Activated T-cell treated with anti-CD3 and anti-CD28 coated beads, Interleukin-2, amount 50 U/mL, for 1 hour (primary cell): ENCODE results near the gene SERPINB7.

Experiments used
- DNase-seq: peaks from one replicate; pipeline ENCODE4 v3.0.0-alpha.2; 2020

Gene SERPINB7

DNA sequence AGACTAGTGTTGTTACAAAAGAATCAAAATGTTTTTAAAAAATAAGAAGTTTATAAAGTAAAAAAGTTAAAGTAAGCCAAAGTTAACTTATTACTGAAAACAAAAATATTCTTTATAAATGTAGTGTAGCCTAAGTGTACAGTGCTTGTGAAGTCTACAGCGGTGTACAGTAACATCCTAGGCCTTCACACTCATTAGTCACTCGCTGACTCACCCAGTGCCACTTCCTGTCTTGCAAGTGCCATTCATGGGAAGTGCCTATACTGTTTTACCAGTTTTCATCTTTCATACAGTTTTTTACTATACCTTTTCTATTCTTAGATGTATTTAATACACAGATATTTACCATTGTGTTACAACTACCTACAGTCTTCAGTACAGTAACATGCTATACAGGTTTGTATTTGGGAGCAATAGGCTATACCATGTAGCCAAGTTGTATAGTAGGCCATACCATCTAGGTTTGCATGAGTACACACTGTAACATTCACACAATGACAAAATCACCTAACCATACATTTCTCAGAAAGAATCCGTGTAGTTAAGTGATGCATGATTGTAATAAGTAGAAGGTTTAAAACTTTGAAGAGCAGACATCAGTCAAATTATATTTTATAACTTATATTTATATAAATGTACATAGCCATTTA is 13.4 kb downstream of the SERPINB7 start:
- DNase-seq: no peak

DNA sequence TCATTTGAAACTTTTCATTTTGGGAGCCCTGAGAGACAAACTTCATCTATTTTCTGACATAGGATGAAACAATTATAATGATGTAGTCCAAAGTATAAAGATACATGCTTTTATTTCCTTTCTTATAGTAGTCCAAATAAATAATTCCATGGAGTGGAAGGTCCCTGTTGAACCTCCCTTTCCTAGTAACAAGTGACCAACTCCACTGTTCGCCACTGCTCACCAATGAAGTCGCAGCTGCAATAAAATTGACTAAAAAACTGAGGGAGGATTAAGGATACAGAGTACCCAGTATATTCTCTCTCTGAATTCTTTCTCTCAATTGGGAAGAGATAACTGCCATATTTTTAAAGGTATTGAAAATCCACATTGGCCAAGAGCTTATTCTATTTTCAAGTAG is 14.1 kb downstream of the SERPINB7 start:
- no peak for DNase-seq

DNA sequence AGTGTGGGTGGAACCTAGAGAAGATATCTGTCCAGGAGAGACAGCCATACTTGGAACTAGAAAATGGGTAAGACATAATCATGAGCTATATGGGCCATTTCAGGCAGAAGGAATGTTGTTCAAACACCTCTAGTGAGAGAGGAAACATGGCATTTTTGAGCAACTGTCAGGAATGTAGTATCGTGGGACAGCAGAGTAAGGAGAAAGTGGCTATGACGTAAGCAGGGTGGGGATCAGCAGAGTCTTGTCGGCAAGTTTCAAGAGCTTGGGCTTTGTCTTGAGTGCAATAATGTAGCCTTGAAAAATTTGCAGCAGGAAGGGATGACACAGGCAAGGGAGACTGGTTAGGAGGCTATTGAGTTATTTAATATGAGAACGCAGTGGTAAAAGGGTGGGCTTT is 20.4 kb downstream of the SERPINB7 start:
- DNase-seq: no peak

DNA sequence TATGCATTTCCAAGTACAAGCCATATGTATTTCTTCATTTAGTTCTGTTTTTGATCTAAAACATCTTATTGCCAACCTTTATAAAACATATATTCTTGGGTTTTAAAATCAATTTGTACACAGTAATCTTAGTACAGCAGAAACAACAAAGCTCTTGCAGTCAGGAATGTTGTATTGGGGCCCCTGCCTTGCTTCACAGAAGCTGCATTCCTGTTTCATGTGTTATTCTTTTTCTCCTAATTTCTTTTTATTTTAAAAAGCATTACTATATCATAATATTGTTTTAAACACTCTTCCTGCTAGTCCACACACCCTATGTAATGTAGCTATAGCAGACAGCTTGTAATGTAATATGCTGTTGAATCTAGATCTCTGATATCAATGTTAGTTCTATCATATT is 24.0 kb downstream of the SERPINB7 start:
- DNase-seq: no peak

DNA sequence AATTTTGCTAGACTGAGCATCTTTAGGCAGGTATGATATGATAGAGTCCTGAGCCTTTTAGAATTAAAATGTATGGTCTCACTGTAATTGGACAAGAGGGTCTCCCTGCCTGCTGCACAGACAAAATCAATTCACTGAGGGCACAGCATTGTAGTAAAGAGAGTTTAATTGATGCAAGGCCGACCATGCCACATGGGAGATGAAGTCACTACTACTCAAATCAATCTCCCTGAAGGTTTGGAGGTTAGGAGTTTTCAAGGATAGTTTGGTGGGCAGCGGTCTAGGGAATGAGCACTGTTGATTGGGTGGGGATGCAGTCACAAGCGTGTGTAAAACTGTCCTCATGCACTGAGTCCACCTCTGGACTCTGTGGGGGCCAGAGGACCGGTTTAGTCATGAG is 26.1 kb downstream of the SERPINB7 start:
- no peak for DNase-seq

DNA sequence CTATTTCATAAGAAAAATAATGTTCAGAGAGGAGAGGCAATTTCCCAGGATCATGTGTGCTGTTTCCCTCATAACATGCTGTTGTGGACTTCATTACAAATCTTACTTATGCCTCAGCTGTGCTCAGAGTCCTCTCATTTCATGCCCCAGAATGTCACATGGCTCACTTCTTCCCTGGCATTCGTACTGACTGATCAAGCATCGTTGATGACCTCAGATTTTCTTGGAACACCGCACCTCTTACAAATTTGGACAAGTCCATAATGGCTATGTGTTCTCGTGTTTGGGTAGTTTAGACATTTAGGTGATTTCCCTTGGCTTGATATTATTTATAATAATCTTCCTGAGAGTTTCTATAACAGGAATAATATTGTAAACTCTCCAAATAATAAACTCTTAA is 32.9 kb downstream of the SERPINB7 start:
- DNase-seq: no peak

DNA sequence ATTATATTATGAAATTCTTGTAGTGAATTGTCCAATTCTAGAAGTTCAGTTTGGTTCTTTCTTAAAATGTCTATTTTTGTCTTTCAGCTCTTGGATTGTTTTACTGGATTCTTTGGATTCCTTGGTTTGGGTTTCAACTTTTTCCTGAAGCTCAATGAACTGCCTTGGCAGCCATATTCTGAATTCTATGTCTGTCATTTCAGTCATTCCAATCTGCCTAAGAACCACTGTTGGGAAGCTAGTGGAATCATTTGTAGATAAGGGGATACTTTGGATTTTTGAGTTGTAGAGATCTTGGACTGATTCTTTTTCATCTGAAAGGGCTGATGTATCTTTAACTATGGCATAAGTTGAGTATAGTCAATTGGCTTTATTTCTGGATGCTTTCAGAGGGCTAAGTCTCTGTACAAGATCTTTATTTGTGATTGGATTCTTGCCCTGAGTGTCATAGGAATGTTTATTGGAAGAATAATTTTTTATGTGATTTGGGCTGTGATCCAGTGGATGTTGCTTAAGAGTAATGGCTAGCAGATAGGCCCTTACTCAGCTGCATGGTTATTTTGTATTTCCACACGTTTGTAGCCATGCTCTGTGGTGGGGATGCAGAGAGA is 42.3 kb downstream of the SERPINB7 start:
- no peak for DNase-seq

DNA sequence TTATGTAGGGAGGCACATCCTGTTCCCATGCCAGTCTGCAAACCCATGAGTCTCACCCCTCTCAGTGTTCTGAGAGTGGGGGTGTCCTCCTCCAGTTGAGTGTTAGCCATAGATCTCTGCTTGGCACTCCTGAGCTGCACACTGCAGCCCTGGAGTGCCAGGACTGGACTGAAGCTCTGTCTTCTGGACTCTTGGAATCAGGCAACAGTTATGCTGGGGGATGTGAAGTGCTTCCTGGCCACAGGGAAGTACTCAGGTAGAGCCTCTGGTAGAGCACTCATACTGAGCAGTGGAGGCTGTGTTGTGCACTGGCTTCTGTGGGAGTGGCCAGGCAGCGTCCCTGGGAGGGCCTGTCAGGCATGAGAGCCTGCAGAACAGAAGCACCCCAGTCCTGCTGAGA is 43.0 kb downstream of the SERPINB7 start:
- DNase-seq: no peak

DNA sequence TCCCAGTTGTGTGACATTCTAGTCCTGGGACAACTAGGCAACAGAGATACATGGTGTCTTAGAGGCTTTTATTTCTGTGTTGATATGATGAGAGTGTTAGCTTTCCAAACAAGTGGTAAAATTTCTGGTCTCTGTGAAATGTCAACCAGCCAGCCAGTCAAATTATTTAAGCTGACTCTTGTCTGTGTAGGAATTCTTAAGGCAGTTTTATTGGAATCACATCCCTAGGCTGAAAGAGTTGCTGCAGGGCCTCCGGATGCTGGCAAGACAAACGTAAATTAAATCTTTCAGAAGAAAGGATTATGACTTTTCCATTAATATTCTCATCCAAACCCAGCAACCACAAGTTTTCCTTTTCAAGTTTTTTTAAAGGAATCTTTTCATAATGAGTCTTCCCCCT is 44.6 kb downstream of the SERPINB7 start:
- DNase-seq: no peak

DNA sequence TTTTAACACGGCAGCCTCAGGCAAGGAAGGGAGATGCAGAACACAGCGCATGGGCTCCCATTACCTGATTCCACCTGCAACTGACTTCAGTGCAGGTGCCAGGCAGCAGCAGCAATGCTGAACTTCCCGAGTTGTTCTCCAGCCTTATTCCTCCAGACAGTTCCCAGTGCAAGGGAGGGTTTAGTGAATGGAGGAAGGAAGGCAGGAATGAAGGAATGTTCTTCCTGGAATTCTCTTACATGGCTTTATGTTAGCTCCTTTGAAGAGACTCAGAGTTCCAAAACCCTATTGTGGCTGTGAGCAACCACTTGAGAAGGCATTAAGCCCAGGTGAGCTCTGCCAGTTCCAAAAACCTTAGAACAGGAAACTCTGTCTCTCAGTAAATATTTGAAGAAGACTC is 45.5 kb downstream of the SERPINB7 start:
- no peak for DNase-seq

DNA sequence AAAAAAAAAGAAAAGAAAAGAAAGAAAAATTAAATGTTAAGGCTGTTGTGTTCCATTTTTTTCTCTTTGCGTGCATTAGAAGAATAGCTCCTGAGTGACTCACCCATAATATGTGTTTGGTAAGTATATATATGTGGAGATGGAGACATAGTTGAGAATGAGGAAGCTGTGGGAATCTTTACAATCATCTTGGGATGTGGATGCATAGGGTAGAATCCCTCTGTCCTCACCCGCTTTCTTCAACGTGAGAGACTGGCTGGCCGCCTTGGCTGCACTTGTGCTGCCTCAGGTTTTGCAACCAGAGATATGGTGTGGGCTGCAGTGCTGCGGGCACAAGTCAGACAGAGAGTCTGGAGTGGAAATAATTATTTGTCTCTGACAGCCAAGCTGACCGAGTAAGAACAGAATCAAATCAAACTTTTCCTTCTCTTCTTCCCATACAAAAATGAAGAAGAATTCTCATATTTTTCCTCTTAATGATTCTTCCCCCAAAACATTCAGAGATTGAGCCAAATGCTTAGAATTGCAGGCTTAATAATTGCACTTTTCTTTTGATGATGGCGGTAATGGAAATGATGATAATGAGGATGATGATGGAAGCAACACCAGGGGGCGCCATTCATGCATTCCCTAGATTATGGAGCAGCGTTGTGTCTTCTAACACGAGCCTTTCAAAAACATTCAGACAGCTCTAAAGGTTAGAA is 48.5 kb downstream of the SERPINB7 start:
- no peak for DNase-seq

DNA sequence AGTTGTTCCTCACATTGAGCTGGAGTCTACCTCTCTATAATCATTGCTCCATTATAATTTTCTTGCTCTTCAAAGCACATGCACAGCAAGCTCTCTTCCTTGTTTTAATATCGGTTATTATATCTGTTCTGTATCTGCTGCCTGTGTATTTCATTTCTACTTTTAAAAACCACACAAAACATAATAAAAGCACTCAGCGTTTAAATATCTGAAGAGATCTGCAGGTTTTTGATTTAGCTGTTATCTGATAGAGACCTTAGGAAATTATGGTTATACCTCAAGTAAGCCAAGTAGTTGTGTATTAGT is 49.0 kb downstream of the SERPINB7 start:
- no peak for DNase-seq

DNA sequence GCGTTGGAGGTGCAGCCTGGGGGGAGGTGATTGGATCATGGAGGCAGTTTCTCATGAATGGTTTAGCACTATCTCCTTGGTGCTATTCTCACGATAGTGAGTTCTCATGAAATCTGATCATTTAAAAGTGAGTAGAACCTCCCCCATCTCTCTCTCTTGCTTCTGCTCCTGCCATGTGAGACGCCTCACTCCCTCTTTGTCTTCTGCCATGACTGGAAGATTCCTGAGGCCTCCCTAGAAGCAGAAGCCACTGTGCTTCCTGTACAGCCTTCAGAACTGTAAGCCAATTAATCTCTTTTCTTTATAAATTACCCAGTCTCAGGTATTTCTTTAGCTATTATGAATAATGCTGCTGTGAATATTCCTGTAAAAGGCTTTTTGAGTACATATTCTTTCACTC is 52.9 kb downstream of the SERPINB7 start:
- DNase-seq: no peak

DNA sequence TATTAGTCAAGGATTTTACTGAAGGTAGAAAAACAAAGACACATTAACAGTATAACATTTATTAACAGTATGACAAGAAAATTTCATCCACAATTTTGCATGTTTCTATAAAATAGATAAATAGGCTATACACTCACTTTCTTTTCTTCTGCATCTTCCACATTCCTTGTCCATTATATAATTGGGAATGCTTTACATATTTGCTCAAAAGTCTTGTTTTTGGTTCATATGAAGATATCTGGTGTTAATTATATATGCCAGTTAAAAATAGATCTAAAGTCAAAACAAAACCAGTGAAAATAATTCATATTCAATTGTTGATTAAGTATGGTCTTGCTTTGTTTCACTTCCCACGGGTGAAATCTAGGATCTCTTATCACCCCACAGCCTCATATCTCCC is 53.4 kb downstream of the SERPINB7 start:
- DNase-seq: no peak

DNA sequence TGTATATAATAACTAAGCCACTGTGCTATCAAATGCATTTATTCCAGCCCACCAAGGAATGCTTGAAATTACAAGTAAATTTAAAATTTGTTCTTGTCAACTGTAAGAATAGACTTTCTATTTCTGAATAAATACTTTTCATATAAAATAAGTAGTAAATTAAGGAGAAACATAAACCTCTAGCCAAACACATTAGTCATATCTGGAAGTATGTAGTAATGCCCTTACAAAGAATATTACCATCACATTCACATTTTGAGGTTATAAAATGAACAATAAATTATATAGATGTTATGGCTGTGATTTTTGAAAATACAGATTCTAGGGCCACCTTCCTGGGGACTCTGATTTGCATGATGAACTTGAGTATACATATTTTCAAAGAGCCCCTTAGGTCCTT is 54.7 kb downstream of the SERPINB7 start:
- no peak for DNase-seq

DNA sequence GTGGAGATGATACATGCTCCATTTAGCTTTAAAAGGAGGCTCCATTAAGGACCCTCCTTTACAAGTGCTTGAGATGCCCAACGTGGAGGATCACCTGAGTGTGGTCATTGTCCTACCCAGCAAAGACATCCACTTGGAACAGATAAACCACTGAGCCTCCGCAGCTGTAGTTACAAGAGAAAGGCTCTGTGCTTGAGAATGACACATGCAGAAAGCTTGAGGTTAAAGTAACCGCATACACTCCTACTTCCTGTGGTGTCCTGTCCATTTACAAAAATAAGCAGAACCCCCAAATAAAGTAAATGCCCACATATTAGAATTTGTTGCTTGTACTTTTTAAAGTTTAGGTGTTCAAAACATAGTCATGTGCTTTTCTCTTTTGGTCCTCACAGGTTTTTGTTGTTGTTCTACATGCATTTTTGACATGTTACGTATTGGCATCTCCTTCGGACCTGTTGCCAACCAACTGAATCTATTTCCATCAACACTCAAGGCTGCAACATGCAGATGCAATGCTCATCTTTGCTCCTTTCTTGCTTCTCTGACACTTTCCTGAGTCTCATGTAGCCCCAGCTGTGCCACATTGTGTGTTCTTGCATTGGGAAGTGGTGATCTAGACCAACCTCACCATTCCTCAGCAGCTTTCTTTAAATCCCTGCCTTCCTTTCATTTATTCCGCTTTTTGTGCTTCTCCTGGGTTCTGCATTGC is 56.0 kb downstream of the SERPINB7 start:
- DNase-seq: no peak

DNA sequence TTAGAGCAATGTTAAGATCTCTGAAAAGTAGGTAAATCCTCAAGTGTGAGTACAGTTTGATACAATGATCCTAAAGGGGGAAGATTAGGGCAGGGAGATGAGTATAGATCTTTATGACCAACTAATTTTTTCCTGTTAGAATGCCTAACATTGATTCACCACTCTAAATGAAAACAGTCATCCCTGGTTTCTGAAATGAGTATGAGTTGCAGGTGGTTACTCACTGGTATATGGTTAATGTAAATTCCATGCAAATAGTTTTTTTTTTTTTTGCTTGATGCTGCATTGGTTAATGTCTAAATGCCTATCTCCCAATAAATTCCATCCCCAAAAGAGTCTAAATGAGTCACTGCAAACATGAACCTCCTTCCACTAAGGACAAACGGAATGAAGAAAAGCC is 57.3 kb downstream of the SERPINB7 start:
- no peak for DNase-seq

DNA sequence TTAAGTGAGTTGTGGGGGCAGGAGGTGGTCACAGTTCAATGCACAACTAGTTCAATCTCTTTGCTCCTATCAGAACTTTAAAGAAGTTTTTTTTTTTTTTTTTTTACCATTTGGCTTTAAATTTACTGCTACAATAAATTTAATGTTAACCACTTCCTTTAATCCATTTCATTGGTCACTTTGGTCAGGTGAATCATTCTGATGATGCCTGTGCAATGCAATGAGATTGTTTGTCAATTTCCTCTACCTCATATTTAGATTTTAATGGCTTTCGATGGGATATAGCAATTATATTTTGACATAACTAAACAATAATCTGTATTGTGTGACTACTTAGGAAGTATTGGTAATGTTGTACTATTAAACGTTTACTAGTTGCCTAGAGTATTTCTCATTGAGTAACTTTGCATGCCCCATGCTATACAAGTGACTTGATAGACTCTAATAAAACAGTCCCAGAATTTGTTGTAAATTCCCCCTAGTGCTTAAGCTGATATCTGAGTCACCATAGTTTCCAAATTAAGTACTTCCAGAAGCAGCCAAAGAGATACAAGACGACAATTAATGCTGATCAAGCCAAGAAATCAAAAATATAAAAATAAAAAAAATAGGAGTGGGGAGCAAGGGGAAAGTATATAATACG is 59.4 kb downstream of the SERPINB7 start:
- DNase-seq: no peak

DNA sequence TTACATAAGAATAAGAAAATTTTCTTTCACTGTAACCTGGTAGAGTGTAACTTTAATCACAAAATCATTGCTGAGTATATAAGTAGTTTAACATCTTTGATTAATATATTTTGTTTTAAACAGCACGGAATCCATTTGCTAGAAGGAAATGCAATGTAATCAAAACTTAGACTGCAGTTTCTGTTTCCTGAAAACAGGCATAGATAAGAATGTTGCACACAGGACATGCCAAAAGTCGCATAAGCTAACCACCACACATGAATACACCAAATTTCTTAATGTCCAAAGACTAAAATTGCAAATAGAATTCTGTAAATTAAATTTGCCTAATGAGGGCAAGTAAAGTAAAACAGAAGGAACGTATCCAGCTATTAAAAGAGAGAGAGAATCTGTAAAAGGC is 61.2 kb downstream of the SERPINB7 start:
- no peak for DNase-seq

DNA sequence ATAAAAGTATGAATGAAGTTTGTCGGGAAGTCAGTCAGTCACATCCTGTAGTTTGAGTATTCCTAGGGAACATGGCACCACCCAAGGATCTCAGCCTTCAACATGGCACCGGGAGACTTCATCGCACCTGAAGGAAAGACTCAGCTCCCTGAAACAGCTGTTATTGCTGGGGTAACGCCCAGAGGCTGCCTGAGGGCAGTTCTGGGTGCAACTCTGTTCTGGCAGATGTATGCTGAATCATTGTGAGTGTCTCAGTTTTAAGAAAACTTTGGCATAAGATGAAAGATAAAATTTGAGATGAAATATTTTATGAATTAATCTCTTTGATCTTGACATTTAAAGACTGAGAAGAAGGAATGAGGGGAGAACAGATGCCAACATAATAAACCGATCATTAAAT is 62.4 kb downstream of the SERPINB7 start:
- no peak for DNase-seq

DNA sequence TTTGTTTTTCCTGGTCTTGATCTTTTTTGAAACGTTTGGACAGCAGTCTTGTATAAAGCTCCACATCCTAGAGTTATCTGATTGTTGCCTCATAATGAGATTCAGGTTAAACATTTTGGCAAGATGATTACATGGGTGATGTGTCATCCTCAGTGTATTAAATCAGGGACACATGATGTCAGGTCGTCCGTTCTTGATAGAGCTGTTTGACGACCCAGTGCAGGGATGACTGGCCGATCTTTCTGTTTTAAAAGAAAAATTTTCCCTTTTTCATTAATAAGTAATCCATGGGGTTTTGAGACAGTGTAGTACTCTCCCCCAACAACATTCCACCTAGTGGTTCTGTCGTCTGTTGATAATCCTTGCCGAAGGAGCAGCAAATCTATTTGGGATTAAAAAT is 67.8 kb downstream of the SERPINB7 start:
- no peak for DNase-seq

DNA sequence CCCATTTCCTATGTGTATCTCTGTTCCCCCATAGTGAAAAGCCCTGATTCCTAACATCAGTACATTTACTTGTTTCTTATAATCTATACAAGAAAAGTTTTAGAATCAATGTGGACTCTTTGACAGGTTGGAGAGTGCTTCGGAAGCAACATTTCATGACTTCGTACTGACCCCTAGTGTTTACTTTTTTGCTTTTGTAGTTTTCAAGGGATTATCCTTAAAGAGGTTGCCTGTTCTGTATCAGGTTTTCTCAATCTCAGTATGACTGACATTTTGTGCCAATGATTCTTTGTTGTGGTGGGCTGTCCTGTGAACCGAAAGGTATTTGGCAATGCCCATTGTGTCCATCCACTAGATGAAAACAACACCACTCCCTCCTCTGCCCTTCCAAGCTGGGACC is 69.0 kb downstream of the SERPINB7 start:
- DNase-seq: no peak

DNA sequence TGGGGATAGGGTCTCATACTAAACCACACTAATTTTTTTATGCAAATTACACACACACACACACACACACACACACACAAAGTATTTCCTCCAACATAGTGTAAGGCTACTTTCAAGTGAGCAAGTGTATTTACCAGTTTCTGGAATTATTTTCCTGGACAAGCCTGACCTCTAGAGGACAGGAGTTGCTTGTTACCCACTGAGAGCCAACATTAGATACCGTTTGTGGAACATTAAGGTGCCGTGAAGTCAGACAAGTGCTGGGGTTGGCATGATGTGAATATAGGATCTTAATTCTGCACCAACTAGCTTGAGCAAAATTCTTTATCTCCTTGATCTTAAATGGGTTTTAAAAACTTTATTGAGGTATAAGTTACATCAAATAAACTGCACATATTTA is 72.9 kb downstream of the SERPINB7 start:
- no peak for DNase-seq

DNA sequence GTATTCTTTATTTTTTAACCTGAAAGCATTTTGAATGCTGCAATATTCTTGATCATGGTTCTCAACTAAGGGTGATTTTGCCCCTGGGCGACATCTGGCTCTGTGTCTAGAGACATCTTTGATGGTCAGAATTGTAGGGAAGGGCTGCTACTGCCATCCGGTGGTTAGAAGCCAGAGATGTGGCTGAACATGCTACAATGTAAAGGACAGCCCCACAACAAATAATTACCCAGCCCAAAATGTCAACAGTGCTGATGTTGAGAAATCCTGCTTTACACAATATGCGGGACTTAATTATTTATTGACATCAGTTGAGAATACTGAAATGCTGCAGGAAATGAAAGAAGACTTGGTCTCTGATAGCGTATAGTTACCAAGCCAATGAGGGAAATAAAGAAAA is 74.8 kb downstream of the SERPINB7 start:
- DNase-seq: no peak
